NB4 (cell line): ENCODE measurements around the gene VAC14.
A peak's percentile ranks its signal among the peaks of the same experiment; 100 is the strongest.

ENCODE experiments used
- CTCF ChIP-seq: IDR thresholded peaks from one replicate; pipeline ENCODE4 v1.5.1; 2012; ENCODE audit warnings: low read depth, low read length
- POLR2A ChIP-seq: IDR thresholded peaks from 2 replicates; pipeline ENCODE4 v1.6.1; 2011; ENCODE audit warnings: mild to moderate bottlenecking; ENCODE audit not compliant: insufficient read length; ENCODE audit errors: extremely low read depth

DNA sequence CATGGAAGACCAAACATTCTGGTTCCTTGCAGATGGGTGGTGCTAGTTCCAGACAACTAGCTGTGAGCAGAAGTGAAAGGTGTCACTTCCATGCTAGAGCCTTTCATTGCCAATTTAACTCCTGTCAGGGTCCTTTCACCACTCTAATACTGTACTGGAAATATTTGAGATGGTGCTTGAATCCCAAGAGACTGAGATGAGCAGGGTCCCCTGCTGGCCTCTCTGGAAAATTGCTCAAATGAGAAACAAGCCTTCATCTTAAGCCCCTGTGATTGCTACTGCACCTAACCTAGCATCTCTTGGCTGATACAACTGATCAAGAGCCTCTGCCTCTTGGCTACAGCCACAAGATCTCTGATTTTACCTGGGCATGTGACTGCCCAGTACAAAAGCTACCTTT is 7.4 kb upstream of the VAC14 start:
- TF ChIP-seq CTCF (peak; percentile 44), POLR2A (no peak)
